ENCODE results near the gene LIPT2. TPM values are rescaled to one million over a fixed set of nuclear protein-coding genes. Genes with fewer than 3 reads are reported as not detected.

Gene LIPT2
- total and polyA plus RNA-seq, 12 donors = 0.93 to 3.8 (median 1.6) TPM

- no peak overlapping the region for H3K4me3 ChIP-seq
- no peaks in the 10 kb centered on the region for H3K36me3 ChIP-seq
- intact Hi-C loops (cut with DNase I) = no loop called here
- WGBS, 2 donors = 67 to 68% methylated on average over 5 of the region's 5 CpGs
- DNase-seq (no peak), ATAC-seq (no peak)
- TF ChIP-seq, protein P1, sequence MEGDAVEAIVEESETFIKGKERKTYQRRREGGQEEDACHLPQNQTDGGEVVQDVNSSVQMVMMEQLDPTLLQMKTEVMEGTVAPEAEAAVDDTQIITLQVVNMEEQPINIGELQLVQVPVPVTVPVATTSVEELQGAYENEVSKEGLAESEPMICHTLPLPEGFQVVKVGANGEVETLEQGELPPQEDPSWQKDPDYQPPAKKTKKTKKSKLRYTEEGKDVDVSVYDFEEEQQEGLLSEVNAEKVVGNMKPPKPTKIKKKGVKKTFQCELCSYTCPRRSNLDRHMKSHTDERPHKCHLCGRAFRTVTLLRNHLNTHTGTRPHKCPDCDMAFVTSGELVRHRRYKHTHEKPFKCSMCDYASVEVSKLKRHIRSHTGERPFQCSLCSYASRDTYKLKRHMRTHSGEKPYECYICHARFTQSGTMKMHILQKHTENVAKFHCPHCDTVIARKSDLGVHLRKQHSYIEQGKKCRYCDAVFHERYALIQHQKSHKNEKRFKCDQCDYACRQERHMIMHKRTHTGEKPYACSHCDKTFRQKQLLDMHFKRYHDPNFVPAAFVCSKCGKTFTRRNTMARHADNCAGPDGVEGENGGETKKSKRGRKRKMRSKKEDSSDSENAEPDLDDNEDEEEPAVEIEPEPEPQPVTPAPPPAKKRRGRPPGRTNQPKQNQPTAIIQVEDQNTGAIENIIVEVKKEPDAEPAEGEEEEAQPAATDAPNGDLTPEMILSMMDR (IDR thresholded peaks at IDR 0.05) = no peak
- no peak overlapping the region for H3K27ac ChIP-seq
- no peaks in the 10 kb centered on the region for H3K9me3 ChIP-seq
- H3K4me1 ChIP-seq = peaks cover 0 to 49% (median 15%) of the 10 kb centered on the region in 9 donors
- H3K27me3 ChIP-seq = no peaks in the 10 kb centered on the region
Measured at GRCh38 chr11:74471668-74472429, 21.7 kb downstream of the LIPT2 start.

- no peak for ATAC-seq
- TF ChIP-seq, protein P1 (IDR thresholded peaks at IDR 0.05) = no peak
Measured at GRCh38 chr11:74471037-74471436, 22.5 kb downstream of the LIPT2 start.

GRCh38 chr11:74470526-74470925 is 23.0 kb downstream of the LIPT2 start:
- Histone ChIP-seq H3K4me3 (no peak overlapping the region), H3K27me3 (no peaks in the 10 kb centered on the region), H3K36me3 (no peaks in the 10 kb centered on the region), H3K4me1 (peaks cover 0 to 57% (median 21%) of the 10 kb centered on the region in 9 donors), H3K9me3 (no peaks in the 10 kb centered on the region), H3K27ac (no peak overlapping the region)
- ATAC-seq = no peak
- WGBS, 2 donors = 67 to 76% methylated on average over 2 of the region's 2 CpGs
- intact Hi-C loops (cut with DNase I) = no loop called here
- TF ChIP-seq, protein P1 (IDR thresholded peaks at IDR 0.05) = no peak
- DNase-seq = no peak

More at GRCh38 chr11:74471037-74471436, 22.5 kb downstream of the LIPT2 start:
- Histone ChIP-seq H3K4me1 (peaks cover 0 to 57% (median 21%) of the 10 kb centered on the region in 9 donors), H3K4me3 (no peak overlapping the region), H3K36me3 (no peaks in the 10 kb centered on the region), H3K9me3 (no peaks in the 10 kb centered on the region), H3K27ac (no peak overlapping the region), H3K27me3 (no peaks in the 10 kb centered on the region)
- WGBS, 2 donors = 96 to 100% methylated on average over 1 of the region's 1 CpG
- intact Hi-C loops (cut with DNase I) = no loop called here
- DNase-seq = no peak

DNA sequence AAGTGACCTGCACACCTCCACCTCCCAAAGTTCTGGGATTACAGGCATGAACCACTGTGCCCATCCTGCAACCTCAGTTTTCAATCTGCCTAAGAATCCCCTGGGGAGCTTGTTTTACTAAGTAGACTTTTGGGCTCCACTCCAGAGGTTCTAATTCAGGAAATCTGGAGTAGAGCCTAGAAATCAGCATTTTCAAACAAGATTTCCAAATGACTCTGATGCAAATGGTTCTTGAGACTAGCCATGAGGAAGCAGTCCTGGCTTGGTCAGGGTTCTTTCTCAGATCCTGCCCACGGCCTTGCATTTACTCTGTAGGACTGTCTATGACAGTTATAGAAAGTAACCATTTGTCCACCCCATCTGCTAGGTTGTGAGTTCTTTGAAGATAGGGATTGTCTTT is 24.6 kb downstream of the LIPT2 start:
- Histone ChIP-seq H3K4me3 (no peak overlapping the region), H3K27me3 (no peaks in the 10 kb centered on the region), H3K27ac (no peak overlapping the region), H3K36me3 (no peaks in the 10 kb centered on the region), H3K4me1 (peaks cover 0 to 49% (median 21%) of the 10 kb centered on the region in 9 donors), H3K9me3 (no peaks in the 10 kb centered on the region)
- intact Hi-C loops (cut with DNase I) = no loop called here
- ATAC-seq = no peak
- WGBS, 2 donors = 53 to 64% methylated on average over 1 of the region's 1 CpG
- no peak for DNase-seq
- TF ChIP-seq, protein P1 (IDR thresholded peaks at IDR 0.05) = no peak

Measured in heart right ventricle (tissue), 16 donors.